BJ (cell line): ENCODE measurements around the gene OMP. TPM values are rescaled to one million over a fixed set of nuclear protein-coding genes. Genes with fewer than 3 reads are reported as not detected.

ENCODE experiments used
- CTCF ChIA-PET: fragments of 350-600 bp; formaldehyde crosslinking; extraction: SDS; loops from one replicate; lab custom pipeline; 2021; ENCODE audit warnings: antibody characterized with exemption, inconsistent platforms; lab: Yijun Ruan, JAX
- POLR2A ChIA-PET: fragments of 300-600 bp; sonication (Branson Sonifier 250); formaldehyde crosslinking; extraction: SDS; loops from one replicate; lab custom pipeline; 2021; ENCODE audit warnings: antibody characterized with exemption; lab: Charles Lee
- DNase-seq: peaks from one replicate; pipeline ENCODE4 v3.0.0-alpha.2; 2011; ENCODE audit warnings: low read depth
- H3K27me3 ChIP-seq: 2 replicates; pipeline ENCODE4 v1.6.0; 2011; ENCODE audit warnings: low read length; ENCODE audit not compliant: control insufficient read depth, insufficient read depth
- H3K36me3 ChIP-seq: 2 replicates; pipeline ENCODE4 v1.5.1; 2011; ENCODE audit warnings: low read length; ENCODE audit not compliant: control insufficient read depth, insufficient read depth
- H3K4me3 ChIP-seq: 2 replicates; pipeline ENCODE4 v1.5.1; 2011; ENCODE audit warnings: low read depth, mild to moderate bottlenecking, control low read depth, low read length
- polyA plus RNA-seq: library from polyadenylated mRNA; depleted of rRNA; stranded (reverse); fragments of >200 nt; gene quantifications from 2 replicates; pipeline ENCODE4 v1.2.3, GENCODE V29; 2011
- TF ChIP-seq, protein P1 (sequence below): IDR thresholded peaks from 2 replicates; pipeline ENCODE4 v1.5.1; 2011; ENCODE audit warnings: low read depth, mild to moderate bottlenecking, control low read depth, inconsistent platforms, low read length, moderate library complexity; ENCODE audit not compliant: insufficient read depth

The OMP gene
- polyA plus RNA-seq, 1 experiment = not detected

- no peak for DNase-seq
- no peak overlapping the region for H3K4me3 ChIP-seq
These were observed 5.8 kb downstream of the OMP start for GRCh38 chr11:77108436-77108835.

GRCh38 chr11:77109236-77110019 is 6.8 kb downstream of the OMP start:
- peaks cover 2% of the 10 kb centered on the region for H3K36me3 ChIP-seq
- TF ChIP-seq, protein P1, sequence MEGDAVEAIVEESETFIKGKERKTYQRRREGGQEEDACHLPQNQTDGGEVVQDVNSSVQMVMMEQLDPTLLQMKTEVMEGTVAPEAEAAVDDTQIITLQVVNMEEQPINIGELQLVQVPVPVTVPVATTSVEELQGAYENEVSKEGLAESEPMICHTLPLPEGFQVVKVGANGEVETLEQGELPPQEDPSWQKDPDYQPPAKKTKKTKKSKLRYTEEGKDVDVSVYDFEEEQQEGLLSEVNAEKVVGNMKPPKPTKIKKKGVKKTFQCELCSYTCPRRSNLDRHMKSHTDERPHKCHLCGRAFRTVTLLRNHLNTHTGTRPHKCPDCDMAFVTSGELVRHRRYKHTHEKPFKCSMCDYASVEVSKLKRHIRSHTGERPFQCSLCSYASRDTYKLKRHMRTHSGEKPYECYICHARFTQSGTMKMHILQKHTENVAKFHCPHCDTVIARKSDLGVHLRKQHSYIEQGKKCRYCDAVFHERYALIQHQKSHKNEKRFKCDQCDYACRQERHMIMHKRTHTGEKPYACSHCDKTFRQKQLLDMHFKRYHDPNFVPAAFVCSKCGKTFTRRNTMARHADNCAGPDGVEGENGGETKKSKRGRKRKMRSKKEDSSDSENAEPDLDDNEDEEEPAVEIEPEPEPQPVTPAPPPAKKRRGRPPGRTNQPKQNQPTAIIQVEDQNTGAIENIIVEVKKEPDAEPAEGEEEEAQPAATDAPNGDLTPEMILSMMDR = no peak
- H3K27me3 ChIP-seq = no peaks in the 10 kb centered on the region
- no peak for DNase-seq
- H3K4me3 ChIP-seq = no peak overlapping the region
- ChIA-PET POLR2A (no interaction called here), CTCF (interaction anchor here (1.6 to 10.6 kb wide), 6 partner anchors 17 to 79 kb away, joined by 4 to 128 read pairs (median 18); partner anchors contain the start of gene MYO7A)

More at GRCh38 chr11:77108436-77108835, 5.8 kb downstream of the OMP start:
- peaks cover 2% of the 10 kb centered on the region; the same call in 1 of the 2 replicates for H3K36me3 ChIP-seq
- H3K27me3 ChIP-seq = no peaks in the 10 kb centered on the region
- ChIA-PET POLR2A (no interaction called here), CTCF (interaction anchor here (1.1 to 10.6 kb wide), 7 partner anchors 16 to 63 kb away, joined by 3 to 128 read pairs (median 4); partner anchors contain the start of gene MYO7A)
- TF ChIP-seq, protein P1 = no peak

DNA sequence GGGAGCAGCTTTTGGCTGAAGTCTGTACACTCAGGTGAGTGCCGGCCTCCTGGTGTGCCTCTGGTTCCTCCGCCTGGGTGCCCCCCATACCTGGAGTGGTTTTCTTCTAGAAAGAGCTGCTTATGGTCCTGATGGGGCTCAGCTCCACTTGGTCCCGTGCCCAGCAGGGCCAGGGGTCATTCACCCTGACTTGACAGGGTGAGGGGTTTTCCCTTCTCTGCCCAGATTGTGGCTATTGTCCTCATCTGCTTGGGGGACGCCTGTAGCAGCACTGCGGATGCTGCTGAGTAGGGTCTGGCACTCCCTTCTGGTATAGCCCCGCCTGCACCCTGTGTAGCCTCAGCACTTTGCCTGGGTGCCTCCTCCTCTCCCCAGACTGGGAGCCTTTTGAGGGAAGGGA is 8.2 kb downstream of the OMP start:
- TF ChIP-seq, protein P1 = no peak
- Histone ChIP-seq H3K4me3 (no peak overlapping the region), H3K27me3 (no peaks in the 10 kb centered on the region), H3K36me3 (peaks cover 2% of the 10 kb centered on the region; the same call in 1 of the 2 replicates)
- DNase-seq = no peak
- POLR2A ChIA-PET = no interaction called here
- CTCF ChIA-PET = interaction anchor here (0.6 to 10.6 kb wide), 6 partner anchors 12 to 260 kb away, joined by 3 to 128 read pairs (median 16); partner anchors contain the start of gene MYO7A

- H3K27me3 ChIP-seq = no peaks in the 10 kb centered on the region
- ChIA-PET CTCF (interaction anchor here (1.7 to 10.6 kb wide), 8 partner anchors 11 to 77 kb away, joined by 4 to 128 read pairs (median 22); partner anchors contain the start of gene MYO7A), POLR2A (no interaction called here)
- no peak for DNase-seq
- peaks cover 2% of the 10 kb centered on the region; the same call in 1 of the 2 replicates for H3K36me3 ChIP-seq
- TF ChIP-seq, protein P1 = no peak
- no peak overlapping the region for H3K4me3 ChIP-seq
These were observed 8.6 kb downstream of the OMP start for GRCh38 chr11:77111277-77111676.

DNA sequence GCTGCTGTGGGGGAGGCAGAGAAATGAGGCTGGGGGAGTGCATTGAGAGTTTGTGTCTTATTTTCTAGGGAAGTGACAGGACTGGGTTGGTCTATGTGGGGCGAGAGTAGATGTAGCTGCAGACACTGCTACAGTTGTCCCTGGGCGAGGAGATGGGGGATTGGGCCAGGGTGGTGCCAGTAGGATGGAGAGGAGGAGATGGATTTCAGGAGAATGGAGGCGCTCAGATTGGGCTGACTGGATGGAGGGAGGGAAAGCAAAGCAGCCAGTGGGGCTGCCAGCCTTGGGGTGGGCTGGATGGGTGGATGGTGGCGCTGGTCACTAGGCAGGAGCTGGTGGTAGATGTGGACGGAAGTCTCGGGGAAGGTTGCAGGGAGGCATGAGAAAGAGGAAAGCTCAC is 9.3 kb downstream of the OMP start:
- ChIA-PET CTCF (interaction anchor here (1.2 to 10.1 kb wide), 11 partner anchors 10 to 76 kb away, joined by 4 to 71 read pairs (median 9); partner anchors contain the start of gene MYO7A), POLR2A (no interaction called here)
- TF ChIP-seq, protein P1 = no peak
- no peak for DNase-seq
- Histone ChIP-seq H3K36me3 (peaks cover 2% of the 10 kb centered on the region; the same call in 1 of the 2 replicates), H3K4me3 (no peak overlapping the region), H3K27me3 (no peaks in the 10 kb centered on the region)
